GM23248 (cell line): ENCODE measurements around the gene PPP1R12B.
"Not testable (repeated sequence)": the region's sequence is repeated elsewhere in the genome, so short reads cannot be mapped to it uniquely, and the experiment has no call there.

Experiments used
- EZH2 ChIP-seq: fragments of 200-600 bp; sonication (generic); IDR thresholded peaks from 2 replicates; pipeline ENCODE4 v1.6.1; 2018; ENCODE audit warnings: antibody characterized with exemption, mild to moderate bottlenecking; ENCODE audit not compliant: insufficient read depth, poor library complexity, severe bottlenecking
- EZH2phosphoT487 ChIP-seq: fragments of 200-600 bp; sonication (generic); IDR thresholded peaks from 2 replicates; pipeline ENCODE4 v1.6.1; 2018; ENCODE audit warnings: antibody characterized with exemption, moderate library complexity, mild to moderate bottlenecking, low read depth; ENCODE audit not compliant: insufficient read depth

DNA sequence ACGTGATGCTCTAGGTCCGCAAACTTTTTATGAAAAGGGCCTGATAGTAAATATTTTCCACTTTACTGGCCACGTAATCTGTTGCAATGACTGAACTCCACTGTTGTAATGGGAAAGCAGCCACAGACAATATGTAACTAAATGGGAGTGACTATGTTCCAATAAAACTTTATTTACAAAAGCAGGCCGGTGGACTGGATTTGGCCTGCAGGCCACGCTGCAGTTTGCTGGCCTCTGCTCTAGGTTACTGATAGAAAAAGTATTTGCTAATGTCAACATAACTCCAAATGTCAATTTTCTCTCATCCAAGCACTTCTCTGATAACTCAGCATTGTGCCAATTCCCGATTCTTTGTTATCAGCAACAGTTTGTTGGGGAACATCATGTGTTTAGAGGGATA is 160.4 kb downstream of the PPP1R12B start:
- not testable (repeated sequence) for TF ChIP-seq EZH2, EZH2phosphoT487
